Measurements from ENCODE around the gene FAM118A. TPM values are rescaled to one million over a fixed set of nuclear protein-coding genes. Genes with fewer than 3 reads are reported as not detected.

FAM118A gene
- total and polyA plus RNA-seq, 3 donors from 2014 or later: 70.8 to 104 (median 80.2) TPM

DNA sequence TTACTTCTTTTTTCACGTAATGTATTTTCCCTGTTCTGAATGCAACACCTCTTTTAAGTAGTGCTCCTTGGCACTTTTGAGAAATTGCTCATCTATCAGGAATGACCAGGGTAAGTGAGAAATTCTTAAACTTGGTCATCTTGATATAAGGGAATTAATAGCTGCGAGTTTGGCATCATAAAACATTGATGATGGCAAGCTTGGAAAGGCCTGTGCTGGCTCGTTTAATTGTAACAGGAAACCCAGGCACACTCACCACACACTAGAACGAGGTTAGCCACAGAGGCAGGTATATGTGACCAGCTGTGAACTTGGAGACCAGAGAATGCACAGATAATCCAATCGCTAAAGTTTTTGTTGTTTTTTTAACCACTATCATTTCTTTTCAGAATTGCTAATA is 24.3 kb downstream of the FAM118A start:
- no peak for TF ChIP-seq POLR2A (IDR thresholded peaks at IDR 0.05)
- TF ChIP-seq, protein P1, sequence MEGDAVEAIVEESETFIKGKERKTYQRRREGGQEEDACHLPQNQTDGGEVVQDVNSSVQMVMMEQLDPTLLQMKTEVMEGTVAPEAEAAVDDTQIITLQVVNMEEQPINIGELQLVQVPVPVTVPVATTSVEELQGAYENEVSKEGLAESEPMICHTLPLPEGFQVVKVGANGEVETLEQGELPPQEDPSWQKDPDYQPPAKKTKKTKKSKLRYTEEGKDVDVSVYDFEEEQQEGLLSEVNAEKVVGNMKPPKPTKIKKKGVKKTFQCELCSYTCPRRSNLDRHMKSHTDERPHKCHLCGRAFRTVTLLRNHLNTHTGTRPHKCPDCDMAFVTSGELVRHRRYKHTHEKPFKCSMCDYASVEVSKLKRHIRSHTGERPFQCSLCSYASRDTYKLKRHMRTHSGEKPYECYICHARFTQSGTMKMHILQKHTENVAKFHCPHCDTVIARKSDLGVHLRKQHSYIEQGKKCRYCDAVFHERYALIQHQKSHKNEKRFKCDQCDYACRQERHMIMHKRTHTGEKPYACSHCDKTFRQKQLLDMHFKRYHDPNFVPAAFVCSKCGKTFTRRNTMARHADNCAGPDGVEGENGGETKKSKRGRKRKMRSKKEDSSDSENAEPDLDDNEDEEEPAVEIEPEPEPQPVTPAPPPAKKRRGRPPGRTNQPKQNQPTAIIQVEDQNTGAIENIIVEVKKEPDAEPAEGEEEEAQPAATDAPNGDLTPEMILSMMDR (IDR thresholded peaks at IDR 0.05): no peak
- no peaks in the 10 kb centered on the region for H3K27me3 ChIP-seq
- no peak overlapping the region for H3K27ac ChIP-seq
- H3K4me3 ChIP-seq: no peak overlapping the region
- H3K36me3 ChIP-seq (ENCODE audit: low read depth, missing control alignments): peaks cover 5% of the 10 kb centered on the region
- H3K9me3 ChIP-seq: no peaks in the 10 kb centered on the region
- peaks cover 15% of the 10 kb centered on the region for H3K4me1 ChIP-seq
- WGBS, 2 donors: 64 to 67% methylated on average over 5 of the region's 5 CpGs
- no peak for DNase-seq
- intact Hi-C loops (cut with DNase I; ENCODE audit: low total_unique reads): no loop called here

DNA sequence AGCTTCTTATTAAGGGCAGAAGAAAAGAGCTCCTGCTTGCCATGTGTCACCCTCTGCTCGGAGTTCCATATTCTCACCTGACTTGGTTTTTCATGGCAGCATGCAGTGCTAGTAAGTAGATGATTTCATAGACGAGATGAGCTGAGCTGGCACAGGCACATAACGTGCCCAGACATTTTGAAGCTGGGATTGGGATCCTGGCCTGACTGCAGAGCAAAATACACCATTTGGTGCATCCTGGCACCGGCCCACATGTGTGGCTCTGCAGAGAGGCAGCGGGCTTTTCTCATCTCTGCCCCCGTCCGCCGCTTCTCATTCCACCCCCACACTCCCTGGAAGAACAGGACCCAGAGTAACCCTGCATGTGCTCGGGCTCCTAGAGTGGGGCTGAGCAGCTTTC is 24.8 kb downstream of the FAM118A start:
- no peak for DNase-seq
- Histone ChIP-seq H3K27me3 (no peaks in the 10 kb centered on the region), H3K36me3 (ENCODE audit: low read depth, missing control alignments) (peaks cover 5% of the 10 kb centered on the region), H3K4me1 (peaks cover 15% of the 10 kb centered on the region), H3K27ac (no peak overlapping the region), H3K9me3 (no peaks in the 10 kb centered on the region), H3K4me3 (no peak overlapping the region)
- WGBS, 2 donors: 53 to 56% methylated on average over 6 to 9 of the region's 9 CpGs
- no peak for TF ChIP-seq POLR2A (IDR thresholded peaks at IDR 0.05)
- TF ChIP-seq, protein P1 (IDR thresholded peaks at IDR 0.05): no peak
- intact Hi-C loops (cut with DNase I; ENCODE audit: low total_unique reads): no loop called here

DNA sequence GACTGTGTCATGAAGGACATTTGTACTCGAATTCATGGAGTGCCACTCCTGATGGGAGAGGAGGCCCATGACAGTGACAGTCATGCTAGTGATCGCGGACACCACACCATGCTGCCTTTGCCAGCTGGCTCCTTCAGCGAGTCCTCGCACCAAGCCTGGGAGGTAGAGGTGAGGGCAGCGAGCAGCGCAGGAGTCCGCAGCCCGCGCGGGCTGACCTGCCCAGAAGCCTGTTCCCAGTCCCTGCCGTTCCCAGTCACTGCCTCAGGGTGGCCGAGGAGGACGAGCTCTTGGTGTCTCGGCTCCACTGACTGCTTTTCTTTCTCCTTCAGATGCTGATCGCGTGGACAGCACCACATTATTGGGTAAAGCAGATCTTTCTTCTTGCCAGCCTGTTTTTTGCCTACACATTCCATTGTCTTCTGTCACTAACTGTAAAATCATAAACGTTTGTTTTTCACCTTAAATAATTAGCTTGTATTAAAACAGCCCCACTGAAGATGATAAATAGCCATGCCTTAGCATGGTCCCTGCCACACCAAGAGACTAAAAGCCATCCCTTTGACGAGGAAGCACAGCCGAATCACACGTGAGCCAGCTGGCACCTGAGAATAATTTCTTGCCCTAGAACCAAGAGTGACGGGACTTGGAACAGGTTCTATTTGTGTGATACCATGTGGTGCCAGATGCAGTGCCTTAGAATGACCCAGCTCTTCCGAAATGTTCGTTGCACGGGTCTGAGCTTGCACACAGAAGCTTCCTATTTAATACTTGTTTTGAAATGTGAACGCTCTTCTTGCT is 25.5 kb downstream of the FAM118A start:
- intact Hi-C loops (cut with DNase I; ENCODE audit: low total_unique reads): no loop called here
- H3K4me3 ChIP-seq: no peak overlapping the region
- WGBS, 2 donors: 57 to 75% methylated on average over 24 to 26 of the region's 26 CpGs
- TF ChIP-seq, protein P1 (IDR thresholded peaks at IDR 0.05): peak in 1 of 3 experiments; percentile 30
- TF ChIP-seq POLR2A (IDR thresholded peaks at IDR 0.05): no peak
- H3K27ac ChIP-seq: no peak overlapping the region
- peaks cover 5% of the 10 kb centered on the region for H3K36me3 ChIP-seq (ENCODE audit: low read depth, missing control alignments)
- H3K27me3 ChIP-seq: no peaks in the 10 kb centered on the region
- peak; percentile 50 for DNase-seq
- no peaks in the 10 kb centered on the region for H3K9me3 ChIP-seq
- H3K4me1 ChIP-seq: peaks cover 15% of the 10 kb centered on the region

DNA sequence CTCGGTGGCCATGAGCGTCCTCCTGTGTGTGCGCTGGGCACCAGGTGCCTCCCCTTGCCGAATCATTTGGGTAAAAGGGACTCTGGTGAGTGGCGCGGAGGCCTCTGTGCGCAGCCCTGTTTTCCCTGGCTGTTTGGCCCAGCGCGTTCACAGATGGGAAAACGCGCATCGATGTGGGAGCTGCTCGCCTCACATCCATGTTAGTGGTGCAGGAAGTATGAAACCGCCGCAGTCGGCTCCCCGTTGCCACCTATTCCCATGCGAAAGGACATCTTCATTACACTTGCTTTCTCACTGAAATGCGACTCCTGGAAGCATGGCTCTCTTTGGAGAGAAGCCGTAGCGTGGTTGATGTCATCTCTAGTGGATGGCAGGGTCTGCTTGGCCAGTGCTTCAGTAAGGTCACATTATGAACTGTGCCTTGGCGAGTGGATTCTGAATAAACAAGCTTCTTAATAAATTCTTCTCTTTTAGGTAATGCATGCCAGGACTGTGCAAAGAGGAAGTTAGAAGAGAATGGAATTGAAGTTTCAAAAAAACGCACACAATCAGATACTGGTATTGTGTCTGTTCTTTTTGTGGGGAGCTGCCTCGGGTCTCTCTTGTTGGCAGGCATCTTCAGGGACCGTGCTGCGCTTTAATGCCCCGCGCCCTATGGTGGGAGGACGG is 26.3 kb downstream of the FAM118A start:
- Histone ChIP-seq H3K4me1 (peaks cover 15% of the 10 kb centered on the region), H3K36me3 (ENCODE audit: low read depth, missing control alignments) (peaks cover 5% of the 10 kb centered on the region), H3K27ac (peak overlapping the region in 1 of 2 donors; percentile 77), H3K4me3 (no peak overlapping the region), H3K9me3 (no peaks in the 10 kb centered on the region), H3K27me3 (no peaks in the 10 kb centered on the region)
- WGBS, 2 donors: 88 to 89% methylated on average over 26 to 29 of the region's 29 CpGs
- intact Hi-C loops (cut with DNase I; ENCODE audit: low total_unique reads): no loop called here
- no peak for TF ChIP-seq POLR2A (IDR thresholded peaks at IDR 0.05)
- TF ChIP-seq, protein P1 (IDR thresholded peaks at IDR 0.05): no peak
- no peak for DNase-seq
